H9 (cell line): ENCODE results near the gene OR6V1. TPM values are rescaled to one million over a fixed set of nuclear protein-coding genes. Genes with fewer than 3 reads are reported as not detected.

Experiments
- DNase-seq: peaks from one replicate; pipeline ENCODE4 v3.0.0-alpha.2; 2017
- H2AFZ ChIP-seq: one replicate; pipeline ENCODE4 v1.6.1; 2013; ENCODE audit warnings: mild to moderate bottlenecking, low read length, control low read depth, moderate library complexity
- H2AK5ac ChIP-seq: 2 replicates; pipeline ENCODE4 v1.6.1; 2013; ENCODE audit warnings: low read length, control low read depth, mixed read lengths; ENCODE audit not compliant: insufficient read length
- H2BK120ac ChIP-seq: one replicate; pipeline ENCODE4 v1.6.1; 2013; ENCODE audit warnings: low read depth, mild to moderate bottlenecking, low read length, control low read depth, inconsistent platforms; ENCODE audit not compliant: poor library complexity, severe bottlenecking
- H2BK12ac ChIP-seq: 2 replicates; pipeline ENCODE4 v1.6.1; 2013; ENCODE audit warnings: low read length, control low read depth, mixed read lengths, low read depth; ENCODE audit not compliant: insufficient read length
- H2BK15ac ChIP-seq: 2 replicates; pipeline ENCODE4 v1.6.1; 2013; ENCODE audit warnings: low read depth, low read length, control low read depth
- H2BK20ac ChIP-seq: one replicate; pipeline ENCODE4 v1.6.1; 2013; ENCODE audit warnings: low read depth, mild to moderate bottlenecking, low read length, control low read depth, inconsistent platforms; ENCODE audit not compliant: poor library complexity, severe bottlenecking
- H2BK5ac ChIP-seq: 2 replicates; pipeline ENCODE4 v1.6.1; 2013; ENCODE audit warnings: low read length, control low read depth, mixed read lengths; ENCODE audit not compliant: insufficient read length
- H3K14ac ChIP-seq: 2 replicates; pipeline ENCODE4 v1.6.1; 2013; ENCODE audit warnings: low read length, control low read depth; ENCODE audit not compliant: insufficient read depth
- H3K18ac ChIP-seq: 2 replicates; pipeline ENCODE4 v1.6.1; 2013; ENCODE audit warnings: low read depth, mild to moderate bottlenecking, mixed read lengths, low read length, control low read depth; ENCODE audit not compliant: insufficient read length
- H3K23ac ChIP-seq: 2 replicates; pipeline ENCODE4 v1.6.1; 2013; ENCODE audit warnings: low read length, control low read depth, mixed read lengths, low read depth; ENCODE audit not compliant: insufficient read length
- H3K23me2 ChIP-seq: 2 replicates; pipeline ENCODE4 v1.6.1; 2013; ENCODE audit warnings: low read depth, mild to moderate bottlenecking, mixed read lengths, low read length, control low read depth; ENCODE audit not compliant: insufficient read length, poor library complexity, severe bottlenecking
- H3K27ac ChIP-seq: 2 replicates; pipeline ENCODE4 v1.5.1; 2013; ENCODE audit warnings: low read length, control low read depth, mixed read lengths, low read depth; ENCODE audit not compliant: insufficient read length
- H3K27me3 ChIP-seq: 2 replicates; pipeline ENCODE4 v1.6.1; 2013; ENCODE audit warnings: low read length, control low read depth, inconsistent platforms; ENCODE audit not compliant: insufficient read depth
- H3K4ac ChIP-seq: 2 replicates; pipeline ENCODE4 v1.6.1; 2013; ENCODE audit warnings: low read depth, mild to moderate bottlenecking, control low read depth, inconsistent platforms, low read length, moderate library complexity
- H3K4me1 ChIP-seq: 2 replicates; pipeline ENCODE4 v1.6.1; 2013; ENCODE audit warnings: low read length, control low read depth, inconsistent platforms; ENCODE audit not compliant: insufficient read depth
- H3K4me2 ChIP-seq: 2 replicates; pipeline ENCODE4 v1.6.1; 2013; ENCODE audit warnings: low read length, control low read depth, mixed read lengths; ENCODE audit not compliant: insufficient read length, insufficient read depth
- H3K56ac ChIP-seq: 2 replicates; pipeline ENCODE4 v1.6.1; 2013; ENCODE audit warnings: low read depth, mild to moderate bottlenecking, mixed read lengths, low read length, control low read depth; ENCODE audit not compliant: insufficient read length
- H3K79me1 ChIP-seq: 2 replicates; pipeline ENCODE4 v1.6.1; 2013; ENCODE audit warnings: low read depth, mild to moderate bottlenecking, moderate library complexity, low read length, control low read depth, inconsistent platforms; ENCODE audit not compliant: insufficient read depth, poor library complexity, severe bottlenecking
- H3K79me2 ChIP-seq: 2 replicates; pipeline ENCODE4 v1.6.1; 2013; ENCODE audit warnings: low read length, control low read depth, inconsistent platforms; ENCODE audit not compliant: insufficient read depth
- H3K9ac ChIP-seq: 2 replicates; pipeline ENCODE4 v1.6.1; 2013; ENCODE audit warnings: low read length, control low read depth, mixed read lengths; ENCODE audit not compliant: insufficient read length; ENCODE audit errors: extremely low read depth
- H3K9me3 ChIP-seq: one replicate; pipeline ENCODE4 v1.6.1; 2013; ENCODE audit warnings: low read depth, low read length, inconsistent platforms; ENCODE audit not compliant: control insufficient read depth
- H3T11ph ChIP-seq: one replicate; pipeline ENCODE4 v1.6.1; 2013; ENCODE audit warnings: mild to moderate bottlenecking, low read length, control low read depth, inconsistent platforms
- H4K20me1 ChIP-seq: one replicate; pipeline ENCODE4 v1.6.1; 2013; ENCODE audit not compliant: control insufficient read depth, insufficient read length, insufficient read depth
- H4K5ac ChIP-seq: 2 replicates; pipeline ENCODE4 v1.6.1; 2013; ENCODE audit warnings: low read depth, mild to moderate bottlenecking, mixed read lengths, low read length, control low read depth; ENCODE audit not compliant: insufficient read length
- H4K8ac ChIP-seq: replicated peaks from 2 replicates; pipeline ENCODE4 v1.6.1; 2013; ENCODE audit warnings: low read length, control low read depth, mixed read lengths, low read depth; ENCODE audit not compliant: insufficient read length
- H4K91ac ChIP-seq: 2 replicates; pipeline ENCODE4 v1.6.1; 2013; ENCODE audit warnings: low read depth, mild to moderate bottlenecking, moderate library complexity, mixed read lengths, low read length, control low read depth; ENCODE audit not compliant: insufficient read length
- H3K27ac Mint-ChIP-seq, 3 experiments: 2 replicates in 2 of 3; 3 replicates in 1 of 3; pipeline ENCODE4 v1.8.0; 2020 to 2021; ENCODE audit warnings: mixed read lengths in 3 of 3, mild to moderate bottlenecking in 1 of 3, moderate library complexity in 1 of 3
- H3K27me3 Mint-ChIP-seq: 2 replicates; pipeline ENCODE4 v1.8.0; 2021; ENCODE audit warnings: low read depth, mild to moderate bottlenecking, moderate library complexity, mixed read lengths
- H3K36me3 Mint-ChIP-seq, 3 experiments: 2 replicates in 2 of 3; 3 replicates in 1 of 3; pipeline ENCODE4 v1.8.0; 2020 to 2021; ENCODE audit warnings: low read depth in 3 of 3, mixed read lengths in 3 of 3; ENCODE audit not compliant: insufficient read depth in 1 of 3
- H3K4me1 Mint-ChIP-seq, 2 experiments: 2 replicates each; pipeline ENCODE4 v1.8.0; 2020; ENCODE audit warnings: mixed read lengths in 2 of 2
- H3K4me3 Mint-ChIP-seq, 2 experiments: 2 replicates in 1 of 2; 3 replicates in 1 of 2; pipeline ENCODE4 v1.8.0; 2020 to 2021; ENCODE audit warnings: mild to moderate bottlenecking in 2 of 2, mixed read lengths in 2 of 2, moderate library complexity in 1 of 2
- H3K9me3 Mint-ChIP-seq, 2 experiments: 2 replicates in 1 of 2; 3 replicates in 1 of 2; pipeline ENCODE4 v1.8.0; 2020; ENCODE audit warnings: mild to moderate bottlenecking in 2 of 2, mixed read lengths in 2 of 2, moderate library complexity in 1 of 2
- total RNA-seq: library from RNA; stranded (reverse); gene quantifications from 2 replicates; pipeline ENCODE4 v1.2.1, GENCODE V29; 2021
- TF ChIP-seq, protein P1 (sequence below): fragments of 200-600 bp; sonication (generic); conservative IDR thresholded peaks from 3 replicates; pipeline ENCODE4 v1.8.0; 2021; ENCODE audit warnings: antibody characterized with exemption, mild to moderate bottlenecking

The OR6V1 gene
- total RNA-seq, 1 experiment from 2014 or later, result not detected

DNA sequence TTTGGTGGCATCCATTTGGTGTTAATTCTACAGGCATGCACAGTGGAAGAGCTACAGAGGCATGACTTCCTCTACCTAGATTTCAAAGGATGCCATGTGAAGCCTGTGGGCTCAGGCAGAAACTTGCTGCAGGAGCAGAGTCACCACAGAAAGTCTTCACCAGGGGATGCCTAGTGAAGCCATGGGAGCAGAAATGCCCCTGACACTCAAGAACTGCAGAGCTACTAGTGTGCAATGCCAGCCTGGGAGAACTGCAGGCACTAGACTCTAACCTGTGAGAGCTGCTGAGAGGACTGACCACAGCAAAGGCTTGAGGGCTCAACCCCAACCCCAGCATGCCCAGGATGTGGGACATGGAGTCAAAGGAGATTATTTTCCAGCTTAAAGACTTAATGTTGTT lies 29.1 kb upstream of the OR6V1 start:
- H3K4me2 ChIP-seq, result no peak overlapping the region
- H4K5ac ChIP-seq, result no peak overlapping the region
- no peak overlapping the region for H3K27ac Mint-ChIP-seq
- 0 out of 2 replicates have a peak, but pooled peaks cover 3% of the 10 kb centered on the region for H3K79me2 ChIP-seq
- H3K36me3 Mint-ChIP-seq, result no peaks in the 10 kb centered on the region
- H3K27me3 Mint-ChIP-seq, result peaks cover 3% of the 10 kb centered on the region; the same call in 1 of the 2 replicates
- no peak overlapping the region for H3K9ac ChIP-seq
- H3K18ac ChIP-seq, result no peak overlapping the region
- no peak overlapping the region for H2AFZ ChIP-seq
- H2BK120ac ChIP-seq, result no peak overlapping the region
- H4K20me1 ChIP-seq, result no peaks in the 10 kb centered on the region
- no peak overlapping the region for H2AK5ac ChIP-seq
- TF ChIP-seq, protein P1, sequence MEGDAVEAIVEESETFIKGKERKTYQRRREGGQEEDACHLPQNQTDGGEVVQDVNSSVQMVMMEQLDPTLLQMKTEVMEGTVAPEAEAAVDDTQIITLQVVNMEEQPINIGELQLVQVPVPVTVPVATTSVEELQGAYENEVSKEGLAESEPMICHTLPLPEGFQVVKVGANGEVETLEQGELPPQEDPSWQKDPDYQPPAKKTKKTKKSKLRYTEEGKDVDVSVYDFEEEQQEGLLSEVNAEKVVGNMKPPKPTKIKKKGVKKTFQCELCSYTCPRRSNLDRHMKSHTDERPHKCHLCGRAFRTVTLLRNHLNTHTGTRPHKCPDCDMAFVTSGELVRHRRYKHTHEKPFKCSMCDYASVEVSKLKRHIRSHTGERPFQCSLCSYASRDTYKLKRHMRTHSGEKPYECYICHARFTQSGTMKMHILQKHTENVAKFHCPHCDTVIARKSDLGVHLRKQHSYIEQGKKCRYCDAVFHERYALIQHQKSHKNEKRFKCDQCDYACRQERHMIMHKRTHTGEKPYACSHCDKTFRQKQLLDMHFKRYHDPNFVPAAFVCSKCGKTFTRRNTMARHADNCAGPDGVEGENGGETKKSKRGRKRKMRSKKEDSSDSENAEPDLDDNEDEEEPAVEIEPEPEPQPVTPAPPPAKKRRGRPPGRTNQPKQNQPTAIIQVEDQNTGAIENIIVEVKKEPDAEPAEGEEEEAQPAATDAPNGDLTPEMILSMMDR, result no peak
- H4K8ac ChIP-seq, result no peak overlapping the region
- H3K27ac ChIP-seq, result no peak overlapping the region
- H2BK12ac ChIP-seq, result no peak overlapping the region
- H3K23ac ChIP-seq, result no peak overlapping the region
- no peak overlapping the region for H2BK5ac ChIP-seq
- no peak overlapping the region for H4K91ac ChIP-seq
- H2BK20ac ChIP-seq, result no peak overlapping the region
- no peak overlapping the region for H3K56ac ChIP-seq
- no peaks in the 10 kb centered on the region for H3K27me3 ChIP-seq
- H2BK15ac ChIP-seq, result no peak overlapping the region
- H3K79me1 ChIP-seq, result no peaks in the 10 kb centered on the region
- H3K4me3 Mint-ChIP-seq, result no peak overlapping the region
- H3K9me3 ChIP-seq, result no peaks in the 10 kb centered on the region
- no peak overlapping the region for H3K4ac ChIP-seq
- no peaks in the 10 kb centered on the region for H3K23me2 ChIP-seq
- DNase-seq, result no peak
- no peaks in the 10 kb centered on the region for H3K4me1 ChIP-seq
- H3K9me3 Mint-ChIP-seq, result no peaks in the 10 kb centered on the region; a peak in 1 of 5 replicates
- H3K4me1 Mint-ChIP-seq, result no peaks in the 10 kb centered on the region
- H3K14ac ChIP-seq, result no peak overlapping the region
- H3T11ph ChIP-seq, result no peak overlapping the region
